A204.1 (cell line): ENCODE measurements around the gene ALKBH2.

ENCODE experiments used
- FAIRE-seq: peaks from 2 replicates; lab custom pipeline; 2012; peaks lifted over from hg19 to GRCh38; lab: Jason Lieb, UNC

ALKBH2 gene

DNA sequence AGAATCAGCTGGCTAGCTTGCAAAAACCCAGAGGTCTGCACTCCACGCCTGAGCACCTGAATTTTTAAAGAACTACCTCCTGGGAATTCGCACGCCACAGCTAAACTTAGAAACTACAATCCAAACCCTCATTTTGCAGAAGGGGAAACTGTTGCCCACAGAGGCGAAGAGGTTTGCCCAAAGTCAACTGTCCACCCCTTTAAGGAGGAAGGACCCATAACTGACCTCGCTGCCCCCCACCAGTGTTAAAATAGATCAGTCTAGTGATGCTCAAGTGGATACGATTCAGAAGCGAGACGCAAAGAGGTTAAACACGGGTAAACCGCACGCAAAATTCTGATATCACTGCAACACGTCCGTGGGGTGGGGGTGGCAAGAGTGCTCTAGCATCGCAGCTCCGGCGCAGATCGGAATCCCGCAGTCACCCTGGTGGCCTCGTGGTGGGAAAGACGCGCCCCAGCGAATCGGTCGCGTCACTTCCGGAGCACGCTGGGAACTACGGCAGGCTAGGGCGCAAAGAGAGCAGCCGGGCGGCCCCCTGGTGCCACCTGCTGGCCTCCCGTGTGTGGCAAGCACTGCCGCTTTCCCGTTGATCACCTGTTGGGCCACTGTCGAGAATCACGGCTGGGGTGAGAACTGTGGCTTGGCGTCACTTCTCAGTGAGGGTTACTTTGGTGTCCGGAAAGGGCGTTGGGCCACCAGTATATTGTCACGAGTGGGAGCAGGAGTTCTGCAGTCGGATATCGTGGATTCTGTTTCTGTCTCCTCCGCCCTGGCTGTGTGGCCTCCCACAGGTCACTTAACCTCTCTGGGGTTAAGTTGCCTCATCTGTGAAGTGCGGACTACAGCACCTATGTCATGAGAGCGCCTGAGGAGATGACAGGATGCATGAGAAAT lies at the start of gene ALKBH2:
ALKBH2 (minus strand) TSS at position 451 of the 897 bp plus-strand sequence. CDS start 686 bp downstream, outside the sequence.
- FAIRE-seq = no peak

DNA sequence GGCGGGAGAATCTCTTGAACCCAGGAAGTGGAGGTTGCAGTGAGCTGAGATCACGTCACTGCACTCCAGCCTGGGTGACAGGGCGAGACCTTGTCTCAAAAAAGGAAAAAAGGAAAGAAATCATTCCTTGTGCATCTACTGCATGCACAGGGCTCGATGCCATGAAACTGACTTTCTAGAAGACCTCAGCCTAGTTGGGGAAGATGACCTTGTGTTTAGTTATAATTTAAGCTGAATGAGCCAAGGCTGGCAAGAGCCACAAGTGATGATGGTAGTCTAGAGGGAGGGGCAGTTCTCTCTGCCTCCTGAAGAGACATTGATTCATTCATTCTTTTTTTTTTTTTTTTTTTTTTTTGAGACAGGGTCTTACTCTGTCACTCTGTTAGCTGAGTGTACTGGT lies 47.3 kb upstream of the ALKBH2 start:
- no peak for FAIRE-seq

- FAIRE-seq = no peak
Observed at GRCh38 chr12:109139791-109140190, 46.5 kb upstream of the ALKBH2 start.

DNA sequence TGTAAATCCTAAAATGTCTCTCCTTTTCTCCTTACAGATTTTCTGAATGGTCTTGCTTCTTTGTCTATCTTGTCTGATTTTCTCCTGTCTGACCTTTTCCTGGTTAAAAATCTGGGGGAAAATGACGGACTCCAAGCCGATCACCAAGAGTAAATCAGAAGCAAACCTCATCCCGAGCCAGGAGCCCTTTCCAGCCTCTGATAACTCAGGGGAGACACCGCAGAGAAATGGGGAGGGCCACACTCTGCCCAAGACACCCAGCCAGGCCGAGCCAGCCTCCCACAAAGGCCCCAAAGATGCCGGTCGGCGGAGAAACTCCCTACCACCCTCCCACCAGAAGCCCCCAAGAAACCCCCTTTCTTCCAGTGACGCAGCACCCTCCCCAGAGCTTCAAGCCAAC lies 46.1 kb upstream of the ALKBH2 start:
- no peak for FAIRE-seq

GRCh38 chr12:109137055-109137454 lies 43.8 kb upstream of the ALKBH2 start:
- no peak for FAIRE-seq

DNA sequence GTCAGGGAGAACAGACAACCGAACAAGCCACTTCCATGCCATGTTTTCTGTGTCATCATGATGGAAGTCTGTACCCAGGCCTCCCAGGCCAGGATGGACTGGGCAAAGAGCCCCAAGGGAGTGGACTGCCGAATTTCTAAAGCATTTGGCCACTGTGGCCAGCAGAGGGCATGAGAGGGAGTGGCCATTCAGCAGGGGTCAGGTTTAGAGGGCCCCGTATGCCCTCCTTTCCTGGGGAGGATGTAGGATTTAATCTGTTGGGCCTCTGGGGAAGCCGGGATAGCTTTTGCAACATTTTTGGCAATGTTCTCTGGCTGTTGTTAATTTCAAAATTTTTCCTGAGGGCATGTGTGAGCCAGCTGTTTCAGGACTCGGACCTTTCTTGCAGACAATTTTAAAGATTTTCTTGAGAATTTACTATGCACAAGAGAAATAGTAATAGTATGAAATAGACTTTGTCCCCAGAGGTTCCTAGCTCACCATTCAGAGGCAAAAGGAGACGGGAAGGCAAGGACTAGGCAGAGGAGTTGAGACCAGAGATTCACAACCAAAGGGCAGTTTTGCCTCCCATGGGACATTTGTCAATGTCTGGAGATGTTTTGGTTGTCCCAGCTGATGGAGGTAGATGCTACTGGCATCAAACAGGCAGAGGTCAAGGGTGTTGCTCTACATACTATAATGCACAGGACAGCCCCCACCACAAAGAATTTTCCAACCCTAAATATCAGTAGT lies 41.1 kb upstream of the ALKBH2 start:
- FAIRE-seq = no peak

DNA sequence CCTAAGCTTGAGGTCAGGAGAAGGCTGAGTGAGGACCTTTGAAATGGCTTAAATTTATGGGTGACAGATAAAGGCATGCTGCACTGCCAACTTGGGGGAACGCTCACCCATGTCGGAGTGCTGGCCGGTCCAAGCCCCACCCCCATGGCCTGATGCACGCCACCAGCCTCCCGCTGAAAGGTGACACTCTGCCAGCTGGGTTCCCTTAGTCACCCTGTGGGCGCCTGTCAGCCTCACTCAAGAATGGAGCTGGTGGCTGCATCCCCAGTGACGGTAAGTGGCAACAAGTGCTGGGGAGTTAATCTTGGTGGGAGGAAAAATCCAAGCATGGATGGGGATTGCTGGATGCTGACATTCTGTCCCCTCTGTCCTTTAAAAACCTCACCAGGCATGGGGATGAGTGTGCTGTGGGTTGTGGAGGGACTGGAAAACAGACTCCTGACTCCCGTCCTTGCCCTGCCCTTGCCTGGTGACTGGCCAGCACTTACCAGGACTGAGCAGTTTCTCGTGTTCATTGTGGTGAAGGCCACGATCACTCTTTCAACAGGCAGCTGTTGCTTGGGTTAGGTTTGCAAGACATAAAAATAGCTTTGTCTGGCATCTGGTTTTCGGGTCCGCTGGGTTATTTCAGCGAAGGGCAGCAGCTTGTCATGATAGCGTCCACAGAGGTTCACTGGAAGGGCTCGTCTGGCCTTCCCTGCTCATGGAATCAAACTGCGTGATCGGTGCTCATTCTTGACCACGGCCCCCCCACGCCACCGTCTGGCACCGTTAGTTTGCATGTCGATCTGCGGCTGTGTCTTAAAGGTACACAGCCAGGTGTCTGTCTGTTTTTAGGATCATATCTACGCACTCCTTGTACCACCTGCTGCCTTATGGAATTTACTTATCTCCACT lies 38.1 kb upstream of the ALKBH2 start:
- no peak for FAIRE-seq

DNA sequence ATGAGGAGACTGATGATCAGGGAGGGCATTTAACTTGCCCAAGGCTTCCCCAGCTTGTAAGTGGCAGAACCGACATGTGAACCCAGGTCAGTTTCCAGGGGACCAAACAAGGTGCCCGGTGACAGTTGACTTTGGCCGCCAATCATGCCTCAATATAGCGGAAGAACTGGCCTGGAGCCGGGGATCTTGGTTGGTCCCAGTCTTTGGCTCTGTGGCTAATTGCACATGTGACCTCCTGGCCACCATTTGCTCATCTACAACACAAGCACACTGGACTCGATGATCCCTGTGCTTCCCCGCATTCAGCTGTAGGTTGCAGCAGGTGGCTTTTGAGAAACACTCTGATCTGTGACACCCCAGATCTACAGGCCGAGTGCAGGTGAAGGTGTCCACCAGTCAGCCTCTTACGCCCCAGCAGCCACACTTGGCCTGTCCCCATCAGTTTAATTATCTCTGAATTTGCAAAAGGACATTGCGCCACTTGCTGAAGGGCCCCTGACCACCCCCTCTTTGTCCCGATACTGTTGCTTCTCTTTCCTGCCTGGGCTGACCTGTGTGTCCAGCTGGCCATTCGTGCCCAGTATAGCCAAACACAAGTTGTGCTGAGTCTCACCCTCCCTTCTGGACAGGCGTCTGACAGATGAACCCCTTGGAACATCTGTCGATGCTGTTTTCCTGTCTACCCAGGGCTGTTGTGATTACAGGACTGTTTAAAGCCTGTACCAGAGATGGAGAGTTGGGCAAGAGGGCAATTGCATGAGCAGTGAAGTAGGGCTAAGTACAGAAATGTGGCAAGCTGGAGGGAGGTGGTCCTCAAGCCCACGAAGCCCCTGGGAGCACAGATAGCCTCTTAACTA lies 37.3 kb upstream of the ALKBH2 start:
- FAIRE-seq = no peak

DNA sequence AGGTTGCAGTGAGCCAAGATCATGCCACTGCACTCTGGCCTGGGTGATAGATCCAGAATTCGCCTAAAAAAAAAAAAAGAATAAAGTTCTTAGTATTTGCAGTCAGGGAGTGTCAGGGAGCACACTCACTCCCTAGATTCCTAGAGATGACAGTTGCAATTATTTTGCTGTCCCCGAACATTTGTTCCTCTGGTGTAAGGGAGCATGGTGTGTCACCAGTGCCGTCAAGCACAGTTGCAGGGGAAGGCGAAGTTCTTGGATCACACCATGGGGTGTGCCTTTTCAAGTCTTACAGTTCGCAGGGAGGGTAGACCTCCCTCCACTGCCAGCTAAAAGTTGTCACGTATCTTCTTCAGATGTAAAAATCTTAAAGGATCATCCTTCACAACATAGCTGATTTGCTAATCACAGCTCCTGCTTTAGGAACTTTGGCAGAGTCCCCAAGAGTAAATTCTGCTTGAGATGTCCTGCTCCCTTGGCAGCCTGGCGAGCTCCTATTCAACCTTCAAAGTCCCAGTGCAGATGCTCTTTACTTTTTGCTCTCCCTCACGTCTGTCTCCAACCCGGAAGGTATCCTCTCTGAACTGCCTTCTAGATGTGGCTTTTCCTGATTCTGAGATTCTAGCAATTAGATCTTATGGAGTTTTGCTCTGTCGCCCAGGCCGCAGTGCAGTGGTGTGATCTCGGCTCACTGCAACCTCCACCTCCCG lies 34.4 kb upstream of the ALKBH2 start:
- no peak for FAIRE-seq

GRCh38 chr12:109126784-109127183 lies 33.5 kb upstream of the ALKBH2 start:
- no peak for FAIRE-seq

DNA sequence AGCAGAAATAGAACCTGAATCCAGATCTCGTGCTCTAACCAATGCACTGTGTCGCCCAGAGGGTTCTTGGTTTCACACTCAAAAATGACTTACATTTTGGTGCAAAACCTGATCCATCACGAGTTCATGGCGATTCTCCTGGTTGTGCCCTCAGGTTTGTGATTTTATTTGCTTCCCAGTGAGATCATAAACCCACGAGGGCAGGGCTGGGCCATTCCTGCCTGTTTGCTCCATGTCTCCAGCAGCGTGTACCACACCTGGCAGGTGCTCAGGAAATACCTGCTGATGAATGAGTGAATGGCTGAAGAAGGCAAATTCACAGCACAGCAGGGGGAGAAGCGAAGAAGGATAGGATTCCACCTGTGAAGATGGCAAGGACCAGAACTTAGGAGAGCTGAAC lies 32.5 kb upstream of the ALKBH2 start:
- FAIRE-seq = no peak

DNA sequence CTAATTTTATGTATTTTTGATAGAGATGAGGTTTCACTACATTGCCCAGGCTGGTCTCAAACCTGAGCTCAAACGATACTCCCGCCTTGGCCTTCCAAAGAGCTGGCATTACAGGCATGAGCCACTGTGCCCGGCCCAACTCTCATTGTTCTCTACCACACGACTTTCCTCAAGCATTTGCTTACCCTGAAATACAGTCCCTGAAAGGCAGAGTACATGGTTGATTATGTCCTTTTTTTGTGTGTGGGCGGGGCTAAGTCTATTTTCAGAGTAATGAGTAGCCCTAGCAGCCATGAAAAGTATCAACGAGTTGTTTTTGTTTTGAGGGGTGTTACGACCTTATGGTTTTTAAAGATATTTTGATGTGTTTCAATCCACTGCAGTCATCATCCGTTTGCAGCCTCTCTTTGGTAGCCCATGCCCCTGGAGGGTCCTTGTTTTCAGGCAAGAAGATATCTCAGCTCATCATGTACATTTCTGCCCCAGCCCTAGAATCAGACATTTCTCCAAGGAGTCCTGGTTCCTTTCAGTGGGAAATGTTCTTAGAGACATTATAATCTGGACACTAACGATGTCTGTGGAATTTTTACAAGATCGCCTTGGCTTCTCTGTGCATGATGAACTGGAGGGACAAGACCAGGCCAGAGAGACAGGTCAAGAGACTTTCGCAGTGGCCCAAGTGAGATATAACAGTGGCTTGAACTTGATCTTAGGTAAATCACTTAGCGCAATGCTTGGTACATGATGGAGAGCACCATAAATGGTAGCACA lies 31.8 kb upstream of the ALKBH2 start:
- FAIRE-seq = no peak

GRCh38 chr12:109121346-109121880 lies 28.1 kb upstream of the ALKBH2 start:
- no peak for FAIRE-seq

DNA sequence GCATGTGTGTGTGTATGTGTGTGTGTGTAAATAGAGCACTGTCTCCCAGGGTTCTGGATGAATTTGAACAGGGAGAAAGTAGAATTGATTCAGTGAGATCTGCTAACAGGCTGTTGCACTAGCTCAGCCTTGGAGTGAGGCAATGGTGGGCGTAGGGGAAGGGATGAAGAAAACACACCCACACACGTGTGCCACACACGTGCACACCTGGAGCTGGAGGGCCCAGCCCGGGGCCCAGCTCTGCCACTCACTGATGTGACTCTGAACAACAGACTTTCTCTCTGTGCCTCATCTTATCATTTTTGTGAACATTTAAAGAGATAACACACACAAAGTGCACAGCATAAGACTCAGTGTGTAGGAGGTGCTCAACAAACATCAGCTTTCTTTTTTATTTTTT lies 27.3 kb upstream of the ALKBH2 start:
- no peak for FAIRE-seq

DNA sequence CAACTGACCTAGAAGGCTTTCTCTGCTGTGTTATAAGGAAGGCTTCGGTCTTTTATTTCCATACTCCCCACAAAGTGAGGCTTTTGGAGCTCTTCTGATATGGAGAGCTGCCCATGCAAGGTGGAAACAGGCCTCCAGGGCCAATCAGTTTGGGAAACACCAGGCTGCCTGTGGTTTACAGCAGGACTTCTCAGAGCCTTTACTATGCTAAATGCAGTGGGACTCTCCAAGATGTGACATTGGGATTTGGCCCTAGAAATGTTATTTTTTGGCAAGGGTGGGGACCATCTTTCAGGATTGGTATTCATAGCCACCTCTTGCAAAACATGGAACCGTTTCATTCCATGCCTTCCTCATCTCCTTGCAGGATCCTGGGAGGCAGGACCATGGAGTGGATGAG lies 26.8 kb upstream of the ALKBH2 start:
- FAIRE-seq = no peak

DNA sequence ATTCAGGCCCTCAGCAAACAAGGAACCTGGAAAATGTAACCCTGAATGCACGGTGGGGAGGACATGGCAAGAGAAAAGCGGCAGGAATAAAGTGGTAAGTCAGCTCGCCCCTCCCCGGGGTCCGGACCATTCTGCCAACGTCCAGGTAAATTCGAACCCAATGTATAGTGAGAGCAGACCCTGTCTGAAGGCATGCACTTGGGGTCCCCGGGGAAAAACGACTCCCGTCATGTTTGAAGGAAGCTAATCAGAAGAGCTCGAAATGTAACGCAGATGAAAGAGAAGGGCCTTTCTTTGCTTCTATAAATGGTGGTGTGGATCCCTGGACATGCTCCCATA lies 23.3 kb upstream of the ALKBH2 start:
- no peak for FAIRE-seq

- FAIRE-seq = no peak
Observed at GRCh38 chr12:109115758-109116610, 22.7 kb upstream of the ALKBH2 start, which contains the start of gene ACACB. Gene ACACB (plus strand): TSS chr12:109116587. CDS start chr12:109139406, 22,819 bp downstream.

DNA sequence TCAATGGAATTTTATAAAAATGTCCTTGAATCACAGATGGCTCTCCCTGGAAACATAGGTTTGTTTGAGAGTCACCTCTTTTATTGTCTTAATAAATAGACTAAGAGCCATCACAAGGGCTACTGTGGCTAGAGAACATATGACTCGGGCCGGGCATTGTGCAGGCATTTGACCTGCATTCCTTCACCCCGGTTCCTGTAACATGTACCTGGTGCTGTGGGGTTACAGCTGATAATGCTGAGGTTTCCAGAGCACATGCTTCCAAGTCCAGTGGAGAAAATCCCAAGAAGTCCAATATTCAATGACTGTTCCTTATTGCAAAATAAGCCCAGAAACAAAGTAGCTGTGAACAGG lies 22.1 kb upstream of the ALKBH2 start:
- FAIRE-seq = no peak

GRCh38 chr12:109114644-109115043 lies 21.4 kb upstream of the ALKBH2 start:
- no peak for FAIRE-seq
